Dendritic cell treated with granulocyte-macrophage colony-stimulating factor and Interleukin-4, amounts not matched to agents 40 ng/mL and 50 ng/mL, for 4 days (primary cell): Measurements from ENCODE around the gene NELFCD.
A peak's percentile ranks its signal among the peaks of the same experiment; 100 is the strongest.
"Not testable (repeated sequence)": the region's sequence is repeated elsewhere in the genome, so short reads cannot be mapped to it uniquely, and the experiment has no call there.

Experiments used
- H3K27ac Mint-ChIP-seq: one replicate; pipeline ENCODE4 v1.8.0; 2022; ENCODE audit warnings: mild to moderate bottlenecking, mixed read lengths
- H3K27me3 Mint-ChIP-seq: one replicate; pipeline ENCODE4 v1.8.0; 2022; ENCODE audit warnings: mild to moderate bottlenecking, mixed read lengths
- H3K36me3 Mint-ChIP-seq: one replicate; pipeline ENCODE4 v1.8.0; 2022; ENCODE audit warnings: low read depth, mixed read lengths
- H3K4me1 Mint-ChIP-seq: one replicate; pipeline ENCODE4 v1.8.0; 2022; ENCODE audit warnings: low read depth, mixed read lengths
- H3K4me3 Mint-ChIP-seq: one replicate; pipeline ENCODE4 v1.8.0; 2022; ENCODE audit warnings: mild to moderate bottlenecking, moderate library complexity, mixed read lengths
- H3K9me3 Mint-ChIP-seq: one replicate; pipeline ENCODE4 v1.8.0; 2022; ENCODE audit warnings: mixed read lengths
- intact Hi-C: fragments of 100-400 bp; cut with micrococcal nuclease; formaldehyde crosslinking; loops from one replicate; pipeline ENCODE4 v1.15.0; 2022

The NELFCD gene

GRCh38 chr20:59004493-59004762 is 23.4 kb downstream of the NELFCD start:
- H3K36me3 Mint-ChIP-seq = peaks cover 78% of the 10 kb centered on the region
- intact Hi-C loops = no loop called here
- H3K27ac Mint-ChIP-seq = peak overlapping the region; percentile 90
- peaks cover 75% of the 10 kb centered on the region for H3K4me1 Mint-ChIP-seq
- no peaks in the 10 kb centered on the region for H3K27me3 Mint-ChIP-seq
- H3K9me3 Mint-ChIP-seq = no peaks in the 10 kb centered on the region
- peak overlapping the region; percentile 98 for H3K4me3 Mint-ChIP-seq

- no peaks in the 10 kb centered on the region for H3K9me3 Mint-ChIP-seq
- intact Hi-C loops = loop anchor here (1.0 kb wide), 1 partner anchor 27 kb away; the partner anchor contains the start of gene ATP5F1E
- no peaks in the 10 kb centered on the region for H3K27me3 Mint-ChIP-seq
- H3K4me1 Mint-ChIP-seq = peaks cover 77% of the 10 kb centered on the region
- H3K4me3 Mint-ChIP-seq = peak overlapping the region; percentile 98
- H3K36me3 Mint-ChIP-seq = peaks cover 73% of the 10 kb centered on the region
- H3K27ac Mint-ChIP-seq = peak overlapping the region; percentile 90
These were observed 23.9 kb downstream of the NELFCD start for GRCh38 chr20:59004763-59005522.

- Mint-ChIP-seq H3K27ac (peak overlapping the region; percentile 90), H3K4me1 (peaks cover 80% of the 10 kb centered on the region), H3K9me3 (no peaks in the 10 kb centered on the region), H3K27me3 (no peaks in the 10 kb centered on the region), H3K36me3 (peaks cover 66% of the 10 kb centered on the region), H3K4me3 (peak overlapping the region; percentile 98)
- intact Hi-C loops = loop anchor here (1.0 kb wide), 1 partner anchor 27 kb away; the partner anchor contains the start of gene ATP5F1E
These were observed 24.6 kb downstream of the NELFCD start for GRCh38 chr20:59005523-59006166.

GRCh38 chr20:59006167-59006863 is 25.3 kb downstream of the NELFCD start:
- intact Hi-C loops = no loop called here
- peak overlapping the region; percentile 90 for H3K27ac Mint-ChIP-seq
- no peaks in the 10 kb centered on the region for H3K27me3 Mint-ChIP-seq
- H3K4me3 Mint-ChIP-seq = peak overlapping the region; percentile 98
- peaks cover 59% of the 10 kb centered on the region for H3K36me3 Mint-ChIP-seq
- H3K4me1 Mint-ChIP-seq = peaks cover 80% of the 10 kb centered on the region
- no peaks in the 10 kb centered on the region for H3K9me3 Mint-ChIP-seq

- H3K36me3 Mint-ChIP-seq = peaks cover 52% of the 10 kb centered on the region
- no peaks in the 10 kb centered on the region for H3K27me3 Mint-ChIP-seq
- peaks cover 80% of the 10 kb centered on the region for H3K4me1 Mint-ChIP-seq
- peak within 1 kb of the TSS; percentile 98 for H3K4me3 Mint-ChIP-seq
- H3K9me3 Mint-ChIP-seq = no peaks in the 10 kb centered on the region
- peak within 1 kb of the TSS; percentile 90 for H3K27ac Mint-ChIP-seq
- intact Hi-C loops = no loop called here
These were observed 26.0 kb downstream of the NELFCD start, which contains the start of gene CTSZ for GRCh38 chr20:59006864-59007664. Gene CTSZ, minus strand, starts transcription at chr20:59007254. Its CDS starts 126 bp downstream, at chr20:59007128.

GRCh38 chr20:59007665-59008511 is 26.8 kb downstream of the NELFCD start:
- H3K27ac Mint-ChIP-seq = peak overlapping the region; percentile 90
- peak overlapping the region; percentile 98 for H3K4me3 Mint-ChIP-seq
- H3K4me1 Mint-ChIP-seq = peaks cover 77% of the 10 kb centered on the region
- no peaks in the 10 kb centered on the region for H3K27me3 Mint-ChIP-seq
- intact Hi-C loops = no loop called here
- no peaks in the 10 kb centered on the region for H3K9me3 Mint-ChIP-seq
- peaks cover 43% of the 10 kb centered on the region for H3K36me3 Mint-ChIP-seq

GRCh38 chr20:59008715-59009336 is 27.8 kb downstream of the NELFCD start:
- no peak overlapping the region for H3K4me3 Mint-ChIP-seq
- H3K9me3 Mint-ChIP-seq = no peaks in the 10 kb centered on the region
- H3K36me3 Mint-ChIP-seq = peaks cover 43% of the 10 kb centered on the region
- peaks cover 77% of the 10 kb centered on the region for H3K4me1 Mint-ChIP-seq
- intact Hi-C loops = no loop called here
- H3K27me3 Mint-ChIP-seq = peaks cover 4% of the 10 kb centered on the region
- H3K27ac Mint-ChIP-seq = peak overlapping the region; percentile 90

GRCh38 chr20:59010321-59010994 is 29.4 kb downstream of the NELFCD start:
- H3K27ac Mint-ChIP-seq = peak overlapping the region; percentile 90

GRCh38 chr20:59010995-59011873 is 30.2 kb downstream of the NELFCD start:
- Mint-ChIP-seq H3K9me3 (no peaks in the 10 kb centered on the region), H3K36me3 (peaks cover 30% of the 10 kb centered on the region), H3K27ac (peak overlapping the region; percentile 90), H3K27me3 (peaks cover 6% of the 10 kb centered on the region), H3K4me3 (peak overlapping the region; percentile 71), H3K4me1 (peaks cover 80% of the 10 kb centered on the region)
- intact Hi-C loops = no loop called here

More at GRCh38 chr20:59010321-59010994, 29.4 kb downstream of the NELFCD start:
- intact Hi-C loops = no loop called here
- peaks cover 34% of the 10 kb centered on the region for H3K36me3 Mint-ChIP-seq
- no peaks in the 10 kb centered on the region for H3K9me3 Mint-ChIP-seq
- peaks cover 4% of the 10 kb centered on the region for H3K27me3 Mint-ChIP-seq
- peaks cover 76% of the 10 kb centered on the region for H3K4me1 Mint-ChIP-seq
- H3K4me3 Mint-ChIP-seq = no peak overlapping the region

- peaks cover 85% of the 10 kb centered on the region for H3K4me1 Mint-ChIP-seq
- H3K27me3 Mint-ChIP-seq, H3K9me3 Mint-ChIP-seq, intact Hi-C loops, H3K4me3 Mint-ChIP-seq: not testable (repeated sequence)
- H3K36me3 Mint-ChIP-seq = peaks cover 30% of the 10 kb centered on the region
- H3K27ac Mint-ChIP-seq = peak overlapping the region; percentile 90
These were observed 30.8 kb downstream of the NELFCD start for GRCh38 chr20:59011874-59012157.

GRCh38 chr20:59013031-59013951 is 32.2 kb downstream of the NELFCD start:
- Mint-ChIP-seq H3K9me3 (no peaks in the 10 kb centered on the region), H3K27me3 (peaks cover 6% of the 10 kb centered on the region), H3K36me3 (peaks cover 34% of the 10 kb centered on the region), H3K27ac (peak overlapping the region; percentile 90), H3K4me1 (peaks cover 90% of the 10 kb centered on the region), H3K4me3 (no peak overlapping the region)
- intact Hi-C loops = no loop called here
